ENCODE results near the gene SLC66A1.

DNA sequence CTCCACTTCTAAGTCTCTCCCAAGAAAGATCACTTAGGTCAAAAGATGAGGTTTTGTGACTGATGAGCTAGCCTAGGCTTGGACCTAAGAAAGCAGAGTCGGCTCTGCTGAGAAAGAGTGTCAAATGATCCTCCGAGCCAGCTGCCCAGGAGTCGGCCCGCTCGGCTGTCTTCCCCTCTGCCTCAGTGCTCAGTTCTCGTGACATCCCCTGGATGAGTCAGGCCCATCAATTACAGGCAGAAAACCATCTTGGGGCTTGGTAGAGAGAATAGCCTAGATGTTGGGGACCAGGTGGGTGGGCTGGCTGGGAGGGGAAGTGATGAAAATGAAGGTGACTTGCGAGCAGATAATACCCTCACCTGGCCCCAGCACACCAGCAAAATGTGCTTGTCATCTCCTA lies 60.5 kb downstream of the SLC66A1 start:
- no peak for TF ChIP-seq POLR2AphosphoS5 (IDR thresholded peaks at IDR 0.05)
- no peak for TF ChIP-seq CTCF (IDR thresholded peaks at IDR 0.05)
- TF ChIP-seq POLR2A (IDR thresholded peaks at IDR 0.05): no peak

Measured in suprapubic skin (tissue), 4 donors.